Cardiac septum (tissue), 1 donor: ENCODE data around the gene TFEC. TPM values are rescaled to one million over a fixed set of nuclear protein-coding genes. Genes with fewer than 3 reads are reported as not detected.

ENCODE experiments used
- DNase-seq: peaks from one replicate; pipeline ENCODE4 v3.0.0-alpha.2; 2020; ENCODE audit warnings: low spot score
- intact Hi-C: fragments of 100-400 bp; cut with DNase I; formaldehyde crosslinking; loops from one replicate; pipeline ENCODE4 v1.14.0; 2022
- total RNA-seq: library from RNA; stranded (reverse); fragmentation: NEBNext Ultra II Directional; extraction: Animal tissue kit (Norgen Biotek cat#: 25700); gene quantifications from one replicate; pipeline ENCODE4 v1.2.1, GENCODE V29; 2021
- donor health status: DM: no; HTN: no; CAD: no.

Gene TFEC
- total RNA-seq, 1 donor from 2014 or later: 1.6 TPM

DNA sequence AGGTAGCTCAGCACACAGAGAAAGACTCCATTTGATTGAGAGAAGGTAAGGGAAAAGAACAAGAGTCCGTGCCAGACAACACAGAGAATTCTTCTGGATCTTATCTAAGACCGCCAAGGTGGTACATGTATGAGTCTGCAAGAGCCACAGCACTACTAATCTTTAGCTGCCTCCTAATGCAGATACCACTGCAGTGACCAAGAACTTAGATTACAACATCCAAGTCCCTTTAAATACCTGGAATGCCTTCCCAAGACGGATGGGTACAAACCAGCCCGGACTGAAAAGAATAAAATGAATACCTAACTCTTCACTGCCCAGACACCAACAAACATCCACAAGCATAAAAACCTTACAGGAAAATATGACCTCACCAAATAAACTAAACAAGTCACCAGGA, 33.3 kb downstream of the TFEC start:
- intact Hi-C loops: no loop called here
- DNase-seq: no peak

GRCh38 chr7:115995701-115996100, 34.9 kb downstream of the TFEC start:
- intact Hi-C loops: no loop called here
- no peak for DNase-seq

GRCh38 chr7:115988401-115988800, 42.2 kb downstream of the TFEC start:
- no peak for DNase-seq
- intact Hi-C loops: no loop called here

DNA sequence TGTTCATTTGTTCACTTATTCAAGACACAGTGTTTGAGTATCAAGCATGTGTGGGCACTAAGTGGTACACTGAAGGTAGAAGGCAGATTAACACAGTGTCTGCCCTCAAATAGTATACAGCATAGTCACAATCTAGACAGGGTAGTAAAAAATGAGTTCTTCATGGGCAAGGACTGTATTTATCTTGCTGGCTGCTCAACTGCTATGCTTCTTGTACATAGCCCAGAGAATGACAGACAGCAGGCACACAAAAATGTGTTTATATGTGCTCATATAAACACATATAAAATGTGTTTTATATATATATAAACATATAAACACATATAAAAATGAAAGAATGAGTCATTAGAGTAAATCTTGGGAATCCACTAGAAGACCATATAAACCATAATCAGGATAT, 43.1 kb downstream of the TFEC start:
- intact Hi-C loops: no loop called here
- no peak for DNase-seq

- intact Hi-C loops: no loop called here
- DNase-seq: no peak
Observed at GRCh38 chr7:115984105-115984504, 46.5 kb downstream of the TFEC start.

DNA sequence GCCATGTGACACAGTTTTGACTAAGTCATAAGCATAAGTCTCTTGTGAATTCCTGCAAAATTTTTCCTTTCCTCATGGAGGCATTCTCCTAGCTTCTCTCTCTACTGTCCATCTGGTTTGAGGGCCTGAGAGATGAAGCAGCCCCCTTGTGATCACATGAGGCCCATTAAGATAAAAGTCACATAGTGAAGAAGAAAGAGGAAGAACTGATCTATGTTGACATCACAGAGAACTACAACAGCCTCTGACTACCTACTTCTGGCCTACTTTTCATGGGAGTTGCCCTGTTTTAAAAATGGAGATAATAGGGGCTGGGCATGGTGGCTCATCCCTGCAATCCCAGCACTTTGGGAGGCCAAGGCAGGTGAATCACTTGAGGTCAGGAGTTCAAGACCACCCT, 50.4 kb downstream of the TFEC start:
- DNase-seq: no peak
- intact Hi-C loops: no loop called here

GRCh38 chr7:115976651-115977050, 53.9 kb downstream of the TFEC start:
- intact Hi-C loops: no loop called here

GRCh38 chr7:115975766-115976165, 54.8 kb downstream of the TFEC start:
- intact Hi-C loops: no loop called here
- DNase-seq: no peak

More at GRCh38 chr7:115976651-115977050, 53.9 kb downstream of the TFEC start:
- no peak for DNase-seq

DNA sequence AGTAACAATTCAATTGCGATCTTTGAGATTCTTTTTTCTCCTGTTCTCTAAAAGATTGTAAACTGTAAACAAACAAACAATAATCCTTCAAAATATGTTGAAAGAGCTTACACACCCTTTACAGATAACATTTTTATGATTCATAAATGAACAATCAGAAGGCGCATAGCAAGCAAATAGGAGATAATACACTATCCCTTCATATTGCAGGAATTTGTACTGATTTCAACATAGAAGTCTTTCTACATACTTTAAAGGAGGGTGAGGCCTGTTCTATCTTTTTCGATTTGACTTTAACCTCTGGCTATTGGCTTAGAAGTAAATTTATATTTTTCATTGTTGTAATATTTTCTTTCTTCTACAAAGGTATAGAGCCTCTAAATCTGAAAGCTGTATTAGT, 57.2 kb downstream of the TFEC start:
- intact Hi-C loops: no loop called here
- DNase-seq: no peak

DNA sequence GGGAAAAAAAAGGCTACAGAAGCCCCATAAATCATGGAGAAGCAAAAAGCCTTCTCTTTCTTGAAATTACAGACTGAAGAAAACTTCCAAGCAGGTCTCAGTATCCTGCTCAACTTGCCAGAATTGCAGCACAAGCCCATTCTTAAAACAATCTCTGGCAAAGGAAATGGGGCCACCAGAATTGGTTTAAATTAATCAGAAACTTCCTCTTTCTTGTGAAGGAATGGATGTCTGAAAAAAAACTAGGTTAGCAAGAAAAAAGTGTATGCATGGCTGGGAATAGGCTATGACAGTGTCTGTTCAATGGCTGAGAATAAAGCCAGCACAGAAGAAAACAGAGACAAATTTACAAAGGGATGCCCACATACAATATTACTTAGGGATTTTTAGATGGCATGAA, 59.1 kb downstream of the TFEC start:
- DNase-seq: no peak
- intact Hi-C loops: no loop called here

DNA sequence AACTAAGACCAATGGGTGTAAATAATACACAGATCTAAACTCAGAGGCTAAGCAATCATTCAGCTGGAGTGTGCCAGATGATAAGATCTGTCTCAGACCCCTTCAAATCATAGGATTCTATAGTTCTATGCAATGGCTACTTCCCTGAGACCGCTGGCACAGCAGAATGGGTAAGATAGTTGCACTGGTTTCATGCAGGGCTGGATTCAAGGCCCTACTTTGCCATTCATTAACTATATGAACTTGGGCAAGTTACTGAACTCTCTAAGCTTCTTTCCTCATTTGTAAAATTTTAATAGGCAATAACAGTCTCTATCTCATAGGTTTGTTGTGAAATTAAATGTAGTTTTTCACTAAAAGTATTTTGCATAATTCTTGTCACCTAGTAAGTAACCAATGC, 62.0 kb downstream of the TFEC start:
- DNase-seq: no peak
- intact Hi-C loops: no loop called here

GRCh38 chr7:115968171-115968570, 62.4 kb downstream of the TFEC start:
- DNase-seq: no peak
- intact Hi-C loops: no loop called here

DNA sequence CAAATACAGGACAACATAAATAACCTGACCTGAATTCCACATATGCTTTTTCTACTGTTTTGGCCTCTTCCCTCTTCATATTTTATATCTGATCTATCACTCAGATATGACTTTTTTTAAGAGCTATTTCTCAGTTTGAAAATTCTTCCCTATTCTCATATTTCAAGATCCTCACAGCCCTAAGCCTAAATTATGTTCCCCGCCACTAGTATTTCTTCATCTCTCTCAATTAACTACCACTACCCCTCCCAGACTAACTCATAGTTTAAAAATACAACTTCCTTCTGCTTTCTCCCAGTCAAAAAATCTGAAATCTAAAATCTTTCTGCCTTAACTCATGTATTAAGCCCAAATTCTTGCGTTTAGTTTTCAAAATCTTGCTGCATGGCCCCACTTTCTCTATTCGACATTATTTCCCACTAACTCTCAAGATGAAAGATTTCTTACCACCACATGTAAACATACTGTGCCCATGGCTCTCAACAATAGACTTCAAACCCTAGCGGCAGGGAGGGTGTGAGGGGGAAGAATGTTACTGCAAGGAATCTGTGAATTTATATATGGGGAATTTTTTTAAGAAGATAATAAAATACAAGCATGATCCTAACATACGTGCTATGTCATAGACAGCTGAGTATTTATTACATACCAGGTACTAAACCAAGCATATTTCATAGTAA, 64.6 kb downstream of the TFEC start:
- intact Hi-C loops: no loop called here

DNA sequence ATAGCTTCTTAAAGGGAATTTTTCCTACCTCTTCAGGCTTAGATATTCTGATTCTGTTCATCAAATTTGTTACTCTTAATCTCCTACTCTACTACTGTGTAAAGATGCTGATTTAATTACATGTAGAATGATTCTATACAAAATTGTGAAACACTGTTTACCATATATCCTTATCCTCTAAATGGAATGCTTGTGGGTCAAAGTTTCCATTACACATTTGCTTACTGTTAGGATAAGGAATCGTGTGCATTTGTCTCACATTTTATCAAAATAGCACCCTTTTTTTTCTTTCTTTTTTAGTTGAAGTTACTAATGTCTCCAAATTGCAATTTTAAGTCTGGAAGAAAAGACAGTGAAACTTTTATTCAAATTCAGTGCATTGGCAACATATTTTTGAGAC, 65.3 kb downstream of the TFEC start:
- intact Hi-C loops: no loop called here
- DNase-seq: no peak

More for the DNA sequence above, 64.6 kb downstream of the TFEC start:
- no peak for DNase-seq

GRCh38 chr7:115964799-115965198, 65.8 kb downstream of the TFEC start:
- intact Hi-C loops: no loop called here
- no peak for DNase-seq

DNA sequence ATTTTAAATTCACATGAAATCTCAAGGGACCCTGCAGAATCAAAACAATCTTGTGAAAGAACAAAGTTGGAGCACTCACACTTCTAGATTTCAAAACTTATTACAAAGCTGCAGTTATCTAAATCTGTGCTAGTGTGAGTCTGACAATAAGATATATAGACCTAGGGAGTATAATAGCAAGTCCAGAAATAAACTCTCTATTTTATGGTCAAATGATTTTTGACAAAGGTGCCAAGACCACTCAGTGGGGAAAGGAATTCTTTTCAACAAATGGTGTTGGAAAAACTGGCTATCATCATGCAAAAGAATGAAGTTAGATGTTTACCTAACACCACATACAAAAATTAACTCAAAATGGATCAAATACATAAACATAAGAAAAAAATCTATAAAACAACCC, 68.2 kb downstream of the TFEC start:
- intact Hi-C loops: no loop called here
- no peak for DNase-seq

DNA sequence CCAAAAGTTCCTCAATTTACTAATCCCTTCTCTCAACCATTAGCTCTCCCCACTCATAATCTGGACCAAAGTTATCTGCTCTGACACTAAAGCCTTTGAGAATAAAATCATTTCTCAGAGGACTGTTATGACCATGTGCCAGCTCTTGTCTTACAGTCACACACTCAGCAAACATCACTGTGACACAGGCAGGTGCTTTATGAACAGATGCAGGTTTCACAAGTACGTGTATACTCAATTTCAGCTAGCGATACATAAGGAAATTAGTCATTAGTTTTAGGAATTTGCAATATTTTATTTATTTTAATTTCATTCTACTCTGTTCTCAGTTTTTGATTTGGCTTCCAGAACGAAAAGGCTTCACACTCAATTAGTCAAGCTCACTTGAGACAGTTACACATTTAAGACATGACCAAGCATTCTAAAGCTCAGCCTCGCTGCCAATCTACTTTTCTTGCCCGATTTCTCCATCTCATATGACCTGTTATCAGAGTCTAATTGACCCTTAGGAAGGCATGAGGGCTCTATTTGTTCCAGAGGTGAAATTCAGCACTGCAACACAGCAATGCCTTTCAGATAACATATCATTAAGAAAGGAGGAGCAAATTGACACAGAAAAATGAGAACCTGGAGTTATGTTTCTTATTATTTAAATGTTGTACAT, 76.8 kb downstream of the TFEC start:
- intact Hi-C loops: no loop called here
- no peak for DNase-seq

DNA sequence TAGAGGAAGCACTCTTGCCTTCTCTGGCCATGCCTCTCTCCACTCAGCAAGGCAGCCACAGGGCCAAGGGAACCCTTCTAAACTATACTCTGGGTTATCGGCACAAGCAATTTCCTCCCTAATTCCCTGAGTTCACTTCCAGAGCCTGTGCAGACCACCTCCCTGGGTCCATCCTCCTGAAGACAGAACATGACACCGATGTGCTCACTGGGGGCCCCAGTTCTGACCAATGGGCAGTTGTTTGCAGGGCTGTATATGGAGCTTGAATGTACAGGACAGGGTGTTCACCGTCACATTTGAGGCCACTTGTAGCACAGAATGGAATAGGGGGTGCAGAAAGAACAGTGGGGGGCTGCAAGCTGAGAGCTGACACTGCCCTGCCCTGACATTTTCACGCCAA, 77.7 kb downstream of the TFEC start:
- intact Hi-C loops: no loop called here
- DNase-seq: no peak

- intact Hi-C loops: no loop called here
- DNase-seq: no peak
Observed at GRCh38 chr7:115951547-115951946, 79.0 kb downstream of the TFEC start.

- intact Hi-C loops: no loop called here
- no peak for DNase-seq
Observed at GRCh38 chr7:115941703-115942268, 88.8 kb downstream of the TFEC start.

DNA sequence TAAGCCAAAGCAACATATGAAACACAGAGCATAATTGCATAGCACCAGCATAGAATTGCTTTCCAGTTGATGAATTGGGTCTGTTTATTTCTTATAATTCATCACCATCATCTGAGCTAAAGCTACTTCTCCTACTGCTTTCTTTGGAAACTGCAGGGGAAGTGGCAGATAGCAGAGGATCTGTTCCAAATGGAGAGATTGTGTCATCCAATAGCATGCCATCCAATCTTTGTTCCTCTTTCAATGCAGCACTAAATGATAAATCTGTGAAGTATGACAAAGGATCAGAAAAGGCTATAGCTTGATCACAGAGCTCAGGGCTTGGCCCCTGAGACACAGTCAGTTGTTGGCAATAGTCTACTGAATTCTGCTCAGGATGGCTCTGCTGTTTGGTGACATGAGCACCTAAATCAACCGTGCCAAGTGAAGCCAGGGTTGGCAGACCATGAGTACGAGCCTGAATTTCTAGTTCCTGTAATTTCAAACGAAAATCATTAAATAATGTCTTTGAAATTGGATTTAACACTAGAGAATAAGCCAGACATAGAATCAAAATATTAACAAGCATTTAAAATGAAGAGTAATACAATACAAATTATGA, 90.0 kb downstream of the TFEC start:
- intact Hi-C loops: no loop called here

More for the DNA sequence above, 90.0 kb downstream of the TFEC start:
- no peak for DNase-seq
